ENCODE data around the gene MED22.
A peak's percentile ranks its signal among the peaks of the same experiment; 100 is the strongest.

The MED22 gene

GRCh38 chr9:133345596-133345995 is 2.3 kb downstream of the MED22 start:
- no peaks in the 10 kb centered on the region for H3K9me3 Mint-ChIP-seq
- peaks cover 32% of the 10 kb centered on the region for H3K36me3 Mint-ChIP-seq (ENCODE audit: low read depth)
- H3K27ac Mint-ChIP-seq, result no peak overlapping the region
- peaks cover 41% of the 10 kb centered on the region for H3K4me1 Mint-ChIP-seq
- H3K27me3 Mint-ChIP-seq (ENCODE audit: low read depth), result no peaks in the 10 kb centered on the region
- H3K4me3 Mint-ChIP-seq, result peak overlapping the region; percentile 13 to 87 (median 19)
- no peak for TF ChIP-seq CTCF (IDR thresholded peaks at IDR 0.05; ENCODE audit: unreplicated experiment in 3 of 3)

DNA sequence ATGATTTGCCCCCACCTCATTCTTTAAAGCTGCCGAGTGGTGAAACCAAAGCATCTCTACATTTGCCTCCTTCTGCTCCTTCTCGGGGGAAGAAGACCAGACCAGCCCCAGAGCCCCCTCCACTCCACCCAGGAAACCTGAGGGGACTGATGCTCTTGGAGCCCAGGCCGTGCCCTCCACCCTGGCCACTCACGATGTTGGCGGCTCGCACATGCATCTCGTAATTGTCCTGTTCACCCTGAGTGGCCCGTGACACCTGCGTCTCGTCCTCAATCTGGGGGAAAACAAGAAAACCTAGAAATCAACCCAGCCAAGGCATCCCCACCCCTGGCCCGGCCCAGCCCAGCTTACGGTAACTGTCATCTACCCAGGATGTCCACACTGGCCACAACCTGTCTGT is 3.0 kb downstream of the MED22 start:
- Mint-ChIP-seq H3K4me1 (peaks cover 43% of the 10 kb centered on the region), H3K9me3 (no peaks in the 10 kb centered on the region), H3K4me3 (peak overlapping the region in 1 of 3 experiments; percentile 19), H3K36me3 (ENCODE audit: low read depth) (peaks cover 32% of the 10 kb centered on the region), H3K27ac (no peak overlapping the region), H3K27me3 (ENCODE audit: low read depth) (no peaks in the 10 kb centered on the region)
- no peak for TF ChIP-seq CTCF (IDR thresholded peaks at IDR 0.05; ENCODE audit: unreplicated experiment in 3 of 3)

DNA sequence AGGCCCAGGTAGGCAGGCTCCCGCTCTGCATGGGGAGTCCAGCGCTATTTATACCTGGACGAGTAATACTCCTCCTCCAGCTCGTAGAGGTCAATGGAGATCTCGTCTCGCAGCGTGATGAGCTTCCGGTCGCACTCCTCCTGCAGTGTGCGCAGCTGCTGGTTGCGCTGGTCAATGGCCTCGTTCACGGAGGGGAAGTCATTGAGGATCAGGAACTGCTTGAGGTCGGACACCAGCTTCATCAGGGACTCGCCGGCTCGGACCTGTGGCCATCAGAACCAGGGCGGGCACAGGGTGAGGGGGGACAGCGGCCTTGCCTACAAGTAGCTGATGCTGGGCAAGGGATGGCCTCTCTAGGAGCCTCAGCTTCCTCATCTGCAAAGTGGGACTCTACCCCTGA is 3.9 kb downstream of the MED22 start:
- no peak overlapping the region for H3K4me3 Mint-ChIP-seq
- H3K36me3 Mint-ChIP-seq (ENCODE audit: low read depth), result peaks cover 33% of the 10 kb centered on the region
- H3K27me3 Mint-ChIP-seq (ENCODE audit: low read depth), result no peaks in the 10 kb centered on the region
- no peak overlapping the region for H3K27ac Mint-ChIP-seq
- TF ChIP-seq CTCF (IDR thresholded peaks at IDR 0.05; ENCODE audit: unreplicated experiment in 3 of 3), result no peak
- H3K4me1 Mint-ChIP-seq, result peaks cover 38% of the 10 kb centered on the region
- no peaks in the 10 kb centered on the region for H3K9me3 Mint-ChIP-seq

DNA sequence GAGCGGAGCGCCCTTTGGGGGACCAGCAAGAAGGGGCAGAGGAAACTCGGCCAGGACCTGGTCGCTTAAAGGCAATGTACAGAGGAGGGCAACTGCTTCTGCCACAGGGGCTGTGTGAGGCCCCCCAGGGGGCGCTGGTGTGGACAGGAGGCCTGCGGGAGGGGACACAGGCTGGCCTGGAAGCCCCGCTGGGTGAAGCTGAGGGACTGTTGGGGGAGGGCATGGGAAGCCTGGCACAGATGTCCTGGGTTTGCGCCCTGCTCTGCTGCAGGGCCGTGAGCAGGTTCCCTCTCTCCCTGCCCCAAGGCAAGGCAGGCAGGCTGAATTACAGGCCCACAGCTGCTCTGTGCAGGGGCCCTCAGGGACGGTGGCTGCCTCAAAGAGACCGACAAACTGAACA is 5.4 kb downstream of the MED22 start:
- TF ChIP-seq CTCF (IDR thresholded peaks at IDR 0.05; ENCODE audit: unreplicated experiment in 3 of 3), result no peak
- H3K9me3 Mint-ChIP-seq, result no peaks in the 10 kb centered on the region
- H3K27me3 Mint-ChIP-seq (ENCODE audit: low read depth), result no peaks in the 10 kb centered on the region
- H3K36me3 Mint-ChIP-seq (ENCODE audit: low read depth), result peaks cover 30% of the 10 kb centered on the region
- H3K4me1 Mint-ChIP-seq, result peaks cover 26% of the 10 kb centered on the region
- H3K4me3 Mint-ChIP-seq, result no peak overlapping the region
- no peak overlapping the region for H3K27ac Mint-ChIP-seq

DNA sequence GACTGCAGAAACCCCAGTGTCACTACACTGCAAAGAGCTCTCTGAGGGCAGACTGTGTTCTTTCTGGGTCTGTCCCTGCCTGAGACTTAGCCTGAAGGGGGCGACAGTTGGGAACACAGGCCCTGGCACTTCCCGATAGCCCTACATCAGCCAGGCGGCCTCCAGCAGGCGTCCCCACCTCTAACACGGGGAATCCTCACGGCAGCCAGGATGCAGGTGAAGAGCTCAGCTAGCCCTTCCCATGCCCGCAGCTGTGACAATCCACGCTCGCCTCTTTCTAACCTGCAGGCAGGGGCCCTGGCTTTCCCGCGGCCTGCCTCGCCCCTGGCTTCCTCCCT is 5.9 kb downstream of the MED22 start:
- H3K27me3 Mint-ChIP-seq (ENCODE audit: low read depth), result no peaks in the 10 kb centered on the region
- H3K9me3 Mint-ChIP-seq, result no peaks in the 10 kb centered on the region
- no peak for TF ChIP-seq CTCF (IDR thresholded peaks at IDR 0.05; ENCODE audit: unreplicated experiment in 3 of 3)
- H3K36me3 Mint-ChIP-seq (ENCODE audit: low read depth), result peaks cover 30% of the 10 kb centered on the region
- H3K4me3 Mint-ChIP-seq, result peak overlapping the region in 1 of 3 experiments; percentile 31
- H3K4me1 Mint-ChIP-seq, result peaks cover 24% of the 10 kb centered on the region
- H3K27ac Mint-ChIP-seq, result no peak overlapping the region

DNA sequence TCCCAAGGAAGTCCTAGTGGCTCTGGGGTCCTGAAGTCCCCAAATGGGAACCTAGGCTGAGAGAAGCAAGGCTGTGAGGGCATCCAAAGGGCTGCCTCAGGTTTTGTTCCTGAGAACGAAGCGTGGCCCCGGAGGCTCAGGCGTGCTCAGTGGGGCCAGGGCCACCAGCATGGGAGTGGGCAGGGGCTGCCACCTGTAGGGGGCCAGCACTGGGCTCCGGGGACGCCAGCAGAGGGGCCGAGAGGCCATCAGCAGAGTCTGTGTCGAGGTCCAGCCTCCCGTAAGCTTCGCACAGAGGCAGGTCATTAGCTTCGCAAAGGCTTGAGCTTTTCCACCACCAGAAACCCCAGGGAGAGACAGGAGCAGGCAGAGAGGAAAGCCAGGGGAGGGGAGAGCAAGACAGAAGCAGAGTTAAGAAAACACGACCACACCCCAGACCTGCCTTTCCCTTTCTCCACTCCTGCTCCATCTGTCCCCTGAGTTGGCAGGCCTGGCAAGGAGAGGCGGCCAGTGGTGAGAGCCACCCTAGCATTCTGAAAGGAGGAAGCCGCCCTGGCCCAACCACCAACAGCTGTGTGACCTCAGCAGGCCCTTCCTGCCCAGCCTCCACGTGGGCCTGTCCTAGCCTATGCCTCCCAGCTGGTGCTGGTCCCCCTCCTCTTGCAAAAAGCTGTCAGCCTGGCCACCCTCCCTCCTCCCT is 6.4 kb downstream of the MED22 start:
- Mint-ChIP-seq H3K4me1 (peaks cover 19% of the 10 kb centered on the region), H3K9me3 (no peaks in the 10 kb centered on the region), H3K27ac (no peak overlapping the region), H3K36me3 (ENCODE audit: low read depth) (peaks cover 30% of the 10 kb centered on the region), H3K4me3 (no peak overlapping the region), H3K27me3 (ENCODE audit: low read depth) (no peaks in the 10 kb centered on the region)
- no peak for TF ChIP-seq CTCF (IDR thresholded peaks at IDR 0.05; ENCODE audit: unreplicated experiment in 3 of 3)

Data from nephron (organoid).